Measurements from ENCODE around the gene ERI2.

ERI2 gene

GRCh38 chr16:20806168-20807050 is at the start of gene ERI2, which contains the start of gene REXO5:
TSS of gene ERI2 (minus strand) at chr16:20806472. CDS start at chr16:20806430, 42 bp downstream.
TSS of gene REXO5 (plus strand) at chr16:20806527. CDS start at chr16:20806954, 427 bp downstream.
- DNase-seq, result peak; percentile 97

GRCh38 chr16:20854963-20855362 is 48.7 kb upstream of the ERI2 start:
- DNase-seq, result peak; percentile 6

GRCh38 chr16:20853981-20854620 is 47.8 kb upstream of the ERI2 start:
- peak; percentile 54 for DNase-seq

- peak; percentile 72 for DNase-seq
These were observed 46.9 kb upstream of the ERI2 start for GRCh38 chr16:20853143-20853542.

GRCh38 chr16:20851601-20852000 is 45.3 kb upstream of the ERI2 start:
- peak; percentile 21 for DNase-seq

- DNase-seq, result peak; percentile 73
These were observed 44.7 kb upstream of the ERI2 start for GRCh38 chr16:20850981-20851380.

GRCh38 chr16:20849589-20850390 is 43.5 kb upstream of the ERI2 start:
- peak; percentile 79 for DNase-seq

GRCh38 chr16:20847550-20847949 is 41.3 kb upstream of the ERI2 start:
- DNase-seq, result no peak

- no peak for DNase-seq
These were observed 40.3 kb upstream of the ERI2 start for GRCh38 chr16:20846551-20846950.

- no peak for DNase-seq
These were observed 39.8 kb upstream of the ERI2 start for GRCh38 chr16:20846030-20846429.

- no peak for DNase-seq
These were observed 38.3 kb upstream of the ERI2 start for GRCh38 chr16:20844588-20844987.

GRCh38 chr16:20844054-20844453 is 37.8 kb upstream of the ERI2 start:
- no peak for DNase-seq

GRCh38 chr16:20839504-20839903 is 33.2 kb upstream of the ERI2 start:
- DNase-seq, result no peak

- DNase-seq, result no peak
These were observed 32.0 kb upstream of the ERI2 start for GRCh38 chr16:20838240-20838639.

GRCh38 chr16:20833086-20833485 is 26.8 kb upstream of the ERI2 start:
- DNase-seq, result no peak

- no peak for DNase-seq
These were observed 24.1 kb upstream of the ERI2 start for GRCh38 chr16:20830372-20830771.

- no peak for DNase-seq
These were observed 23.3 kb upstream of the ERI2 start for GRCh38 chr16:20829536-20829935.

- DNase-seq, result no peak
These were observed 19.8 kb upstream of the ERI2 start for GRCh38 chr16:20826039-20826566.

- no peak for DNase-seq
These were observed 16.5 kb upstream of the ERI2 start for GRCh38 chr16:20822521-20823325.

GRCh38 chr16:20821682-20822081 is 15.4 kb upstream of the ERI2 start:
- no peak for DNase-seq

- no peak for DNase-seq
These were observed 12.8 kb upstream of the ERI2 start for GRCh38 chr16:20818929-20819585.

GRCh38 chr16:20814784-20815183 is 8.5 kb upstream of the ERI2 start:
- DNase-seq, result no peak

Measured in NCI-H82 (cell line).